ENCODE data around the gene PPP6R3. TPM values are rescaled to one million over a fixed set of nuclear protein-coding genes. Genes with fewer than 3 reads are reported as not detected.

PPP6R3 gene
- total RNA-seq, 1 experiment from 2014 or later = 138 TPM

DNA sequence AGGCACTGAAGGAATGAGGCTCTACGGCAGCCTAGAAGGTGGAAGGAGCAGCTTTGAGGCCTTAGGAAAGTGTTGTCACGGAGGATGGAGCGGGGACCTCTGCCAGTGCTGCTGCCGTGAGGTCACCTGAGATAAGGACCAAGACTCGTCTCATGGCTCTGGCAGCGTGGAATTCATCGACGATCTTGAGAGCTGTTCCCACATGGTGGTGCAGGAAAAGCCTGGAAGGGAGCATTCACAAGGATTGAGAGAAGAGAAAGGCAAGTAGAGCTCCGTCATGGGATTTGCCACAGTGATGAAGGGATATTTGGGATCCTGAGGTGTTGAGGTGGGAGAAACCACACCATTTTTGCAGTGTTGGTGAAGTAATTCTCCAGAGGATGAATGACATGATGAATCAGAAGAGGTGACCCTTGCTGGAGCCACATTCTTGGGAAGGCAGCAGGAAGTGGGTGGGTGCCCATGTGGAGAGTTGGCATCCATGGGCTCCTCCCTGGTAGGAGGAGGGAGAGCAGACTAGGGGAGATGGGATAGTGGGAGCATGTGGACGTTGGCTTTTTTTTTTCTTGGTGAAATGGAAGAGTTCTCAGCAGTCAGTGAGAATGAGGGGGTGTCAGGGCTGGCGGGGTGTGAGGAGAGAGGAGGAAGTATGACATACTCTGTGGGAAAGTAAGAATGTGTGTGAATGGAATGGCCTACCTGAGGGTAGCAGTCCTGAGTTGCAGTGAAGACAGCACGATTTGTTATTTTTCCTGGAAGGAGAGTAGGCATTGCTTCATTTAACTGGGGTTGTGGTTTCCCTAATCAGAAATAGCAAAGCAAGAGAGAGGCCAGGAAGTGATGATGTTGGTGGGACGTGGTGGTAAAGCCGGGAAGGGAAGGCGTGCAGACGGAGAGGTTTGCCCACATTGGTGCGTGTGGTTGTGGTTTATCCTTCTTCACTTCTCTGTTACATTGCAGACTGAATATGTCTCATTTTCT, 11.1 kb downstream of the PPP6R3 start:
- Histone ChIP-seq H2AFZ (ENCODE audit: low read length) (no peak overlapping the region), H2BK20ac (ENCODE audit: low read depth, low read length, poor library complexity, severe bottlenecking) (no peak overlapping the region), H2BK12ac (ENCODE audit: insufficient read length, low read depth, low read length) (no peak overlapping the region), H3K79me1 (ENCODE audit: insufficient read depth, low read depth, low read length, poor library complexity, severe bottlenecking) (peaks cover 10% of the 10 kb centered on the region), H4K8ac (replicated peaks; ENCODE audit: insufficient read length, low read depth, low read length) (no peak overlapping the region), H3K4me1 (ENCODE audit: insufficient read depth, low read length) (peaks cover 4% of the 10 kb centered on the region), H2BK15ac (ENCODE audit: low read depth, low read length) (no peak overlapping the region), H3K27ac (ENCODE audit: insufficient read length, low read depth, low read length) (no peak overlapping the region), H3K23ac (ENCODE audit: insufficient read length, low read depth, low read length) (no peak overlapping the region), H3K56ac (ENCODE audit: insufficient read length, low read depth, low read length) (no peak overlapping the region), H2BK5ac (ENCODE audit: insufficient read length, low read length) (no peak overlapping the region), H3K23me2 (ENCODE audit: insufficient read length, low read depth, low read length, poor library complexity, severe bottlenecking) (no peaks in the 10 kb centered on the region), H4K5ac (ENCODE audit: insufficient read length, low read depth, low read length) (no peak overlapping the region), H4K91ac (ENCODE audit: insufficient read length, low read depth, low read length) (no peak overlapping the region), H3K79me2 (ENCODE audit: insufficient read depth, low read length) (peaks cover 70% of the 10 kb centered on the region), H4K20me1 (ENCODE audit: control insufficient read depth, insufficient read depth, insufficient read length) (no peaks in the 10 kb centered on the region), H3K9ac (ENCODE audit: extremely low read depth, insufficient read length, low read length) (no peak overlapping the region), H3K18ac (ENCODE audit: insufficient read length, low read depth, low read length) (no peak overlapping the region), H3K4ac (ENCODE audit: low read depth, low read length) (no peak overlapping the region), H2BK120ac (ENCODE audit: low read depth, low read length, poor library complexity, severe bottlenecking) (no peak overlapping the region), H3T11ph (ENCODE audit: low read length) (no peak overlapping the region), H3K14ac (ENCODE audit: insufficient read depth, low read length) (no peak overlapping the region), H3K9me3 (ENCODE audit: control insufficient read depth, low read depth, low read length) (no peaks in the 10 kb centered on the region), H3K27me3 (ENCODE audit: insufficient read depth, low read length) (no peaks in the 10 kb centered on the region), H3K4me2 (ENCODE audit: insufficient read depth, insufficient read length, low read length) (no peak overlapping the region), H2AK5ac (ENCODE audit: insufficient read length, low read length) (no peak overlapping the region)
- H3K36me3 Mint-ChIP-seq (ENCODE audit: insufficient read depth in 1 of 3, low read depth in 3 of 3) = peaks cover 46 to 53% (median 52%) of the 10 kb centered on the region in 3 experiments
- H3K27me3 Mint-ChIP-seq (ENCODE audit: low read depth) = no peaks in the 10 kb centered on the region
- peak overlapping the region in 1 of 2 experiments; percentile 1; a peak in 1 of 5 replicates for H3K4me3 Mint-ChIP-seq
- H3K27ac Mint-ChIP-seq = peak overlapping the region in 2 of 3 experiments; percentile 25 to 85; a peak in 6 of 7 replicates
- H3K9me3 Mint-ChIP-seq = peaks cover 9 to 35% of the 10 kb centered on the region in 2 experiments; a peak in 4 of 5 replicates
- H3K4me1 Mint-ChIP-seq = peaks cover 52 to 60% of the 10 kb centered on the region in 2 experiments
- no peak for TF ChIP-seq CTCF (conservative IDR thresholded peaks at IDR 0.05)
- WGBS (ENCODE audit: extremely low coverage, insufficient read length, low lambda C conversion rate) = no CpG with 5 or more reads among the region's 17 CpGs
- no peak for DNase-seq

Data from H9 (cell line).